Measurements from ENCODE around the gene SOX11. TPM values are rescaled to one million over a fixed set of nuclear protein-coding genes. Genes with fewer than 3 reads are reported as not detected.

SOX11 gene
- total RNA-seq, 1 donor from 2014 or later = 18.3 TPM

GRCh38 chr2:5713101-5713500 is 20.9 kb downstream of the SOX11 start:
- no peak overlapping the region for H3K4me3 ChIP-seq (ENCODE audit: low read length in 3 of 3)
- H3K27me3 ChIP-seq (ENCODE audit: control insufficient read depth in 3 of 3, insufficient read depth in 3 of 3, low read length in 3 of 3) = peaks cover 0 to 8% (median 3%) of the 10 kb centered on the region in 3 donors
- H3K36me3 ChIP-seq (ENCODE audit: control insufficient read depth in 3 of 3, insufficient read depth in 3 of 3, low read length in 3 of 3) = no peaks in the 10 kb centered on the region
- no peak overlapping the region for H3K27ac ChIP-seq (ENCODE audit: low read depth, low read length)
- no peak overlapping the region for H3K9ac ChIP-seq (ENCODE audit: low read depth in 1 of 3, low read length in 3 of 3)
- no peaks in the 10 kb centered on the region for H3K4me1 ChIP-seq (ENCODE audit: control insufficient read depth in 3 of 3, insufficient read depth in 3 of 3, low read length in 3 of 3)
- no peaks in the 10 kb centered on the region for H3K9me3 ChIP-seq (ENCODE audit: control insufficient read depth in 3 of 3, low read length in 3 of 3)

GRCh38 chr2:5719629-5720334 is 27.6 kb downstream of the SOX11 start:
- no peaks in the 10 kb centered on the region for H3K36me3 ChIP-seq (ENCODE audit: control insufficient read depth in 3 of 3, insufficient read depth in 3 of 3, low read length in 3 of 3)
- H3K27me3 ChIP-seq (ENCODE audit: control insufficient read depth in 3 of 3, insufficient read depth in 3 of 3, low read length in 3 of 3) = peaks cover 0 to 3% (median 2%) of the 10 kb centered on the region in 3 donors
- peaks cover 0 to 4% (median 0%) of the 10 kb centered on the region in 3 donors for H3K9me3 ChIP-seq (ENCODE audit: control insufficient read depth in 3 of 3, low read length in 3 of 3)
- no peaks in the 10 kb centered on the region for H3K4me1 ChIP-seq (ENCODE audit: control insufficient read depth in 3 of 3, insufficient read depth in 3 of 3, low read length in 3 of 3)
- H3K4me3 ChIP-seq (ENCODE audit: low read length in 3 of 3) = no peak overlapping the region
- H3K9ac ChIP-seq (ENCODE audit: low read depth in 1 of 3, low read length in 3 of 3) = no peak overlapping the region
- no peak overlapping the region for H3K27ac ChIP-seq (ENCODE audit: low read depth, low read length)

GRCh38 chr2:5720426-5720825 is 28.2 kb downstream of the SOX11 start:
- Histone ChIP-seq H3K9me3 (ENCODE audit: control insufficient read depth in 3 of 3, low read length in 3 of 3) (peaks cover 0 to 4% (median 0%) of the 10 kb centered on the region in 3 donors), H3K9ac (ENCODE audit: low read depth in 1 of 3, low read length in 3 of 3) (no peak overlapping the region), H3K4me3 (ENCODE audit: low read length in 3 of 3) (no peak overlapping the region), H3K4me1 (ENCODE audit: control insufficient read depth in 3 of 3, insufficient read depth in 3 of 3, low read length in 3 of 3) (no peaks in the 10 kb centered on the region), H3K27me3 (ENCODE audit: control insufficient read depth in 3 of 3, insufficient read depth in 3 of 3, low read length in 3 of 3) (peaks cover 0 to 3% (median 2%) of the 10 kb centered on the region in 3 donors), H3K27ac (ENCODE audit: low read depth, low read length) (no peak overlapping the region), H3K36me3 (ENCODE audit: control insufficient read depth in 3 of 3, insufficient read depth in 3 of 3, low read length in 3 of 3) (no peaks in the 10 kb centered on the region)

- no peak overlapping the region for H3K27ac ChIP-seq (ENCODE audit: low read depth, low read length)
Measured at GRCh38 chr2:5722236-5722635, 30.1 kb downstream of the SOX11 start.

GRCh38 chr2:5723791-5724735 is 31.9 kb downstream of the SOX11 start:
- Histone ChIP-seq H3K27ac (ENCODE audit: low read depth, low read length) (no peak overlapping the region), H3K9ac (ENCODE audit: low read depth in 1 of 3, low read length in 3 of 3) (no peak overlapping the region), H3K27me3 (ENCODE audit: control insufficient read depth in 3 of 3, insufficient read depth in 3 of 3, low read length in 3 of 3) (peaks cover 0 to 4% (median 0%) of the 10 kb centered on the region in 3 donors), H3K4me1 (ENCODE audit: control insufficient read depth in 3 of 3, insufficient read depth in 3 of 3, low read length in 3 of 3) (no peaks in the 10 kb centered on the region), H3K4me3 (ENCODE audit: low read length in 3 of 3) (no peak overlapping the region), H3K9me3 (ENCODE audit: control insufficient read depth in 3 of 3, low read length in 3 of 3) (no peaks in the 10 kb centered on the region), H3K36me3 (ENCODE audit: control insufficient read depth in 3 of 3, insufficient read depth in 3 of 3, low read length in 3 of 3) (no peaks in the 10 kb centered on the region)

More at GRCh38 chr2:5722236-5722635, 30.1 kb downstream of the SOX11 start:
- no peaks in the 10 kb centered on the region for H3K4me1 ChIP-seq (ENCODE audit: control insufficient read depth in 3 of 3, insufficient read depth in 3 of 3, low read length in 3 of 3)
- peaks cover 0 to 4% (median 2%) of the 10 kb centered on the region in 3 donors for H3K27me3 ChIP-seq (ENCODE audit: control insufficient read depth in 3 of 3, insufficient read depth in 3 of 3, low read length in 3 of 3)
- peaks cover 0 to 4% (median 0%) of the 10 kb centered on the region in 3 donors for H3K9me3 ChIP-seq (ENCODE audit: control insufficient read depth in 3 of 3, low read length in 3 of 3)
- H3K9ac ChIP-seq (ENCODE audit: low read depth in 1 of 3, low read length in 3 of 3) = no peak overlapping the region
- no peaks in the 10 kb centered on the region for H3K36me3 ChIP-seq (ENCODE audit: control insufficient read depth in 3 of 3, insufficient read depth in 3 of 3, low read length in 3 of 3)
- no peak overlapping the region for H3K4me3 ChIP-seq (ENCODE audit: low read length in 3 of 3)

GRCh38 chr2:5725072-5725471 is 32.9 kb downstream of the SOX11 start:
- H3K27ac ChIP-seq (ENCODE audit: low read depth, low read length) = no peak overlapping the region
- H3K4me3 ChIP-seq (ENCODE audit: low read length in 3 of 3) = no peak overlapping the region
- H3K4me1 ChIP-seq (ENCODE audit: control insufficient read depth in 3 of 3, insufficient read depth in 3 of 3, low read length in 3 of 3) = no peaks in the 10 kb centered on the region
- no peaks in the 10 kb centered on the region for H3K9me3 ChIP-seq (ENCODE audit: control insufficient read depth in 3 of 3, low read length in 3 of 3)
- no peaks in the 10 kb centered on the region for H3K36me3 ChIP-seq (ENCODE audit: control insufficient read depth in 3 of 3, insufficient read depth in 3 of 3, low read length in 3 of 3)
- H3K27me3 ChIP-seq (ENCODE audit: control insufficient read depth in 3 of 3, insufficient read depth in 3 of 3, low read length in 3 of 3) = peaks cover 0 to 4% (median 0%) of the 10 kb centered on the region in 3 donors
- no peak overlapping the region for H3K9ac ChIP-seq (ENCODE audit: low read depth in 1 of 3, low read length in 3 of 3)

- Histone ChIP-seq H3K4me1 (ENCODE audit: control insufficient read depth in 3 of 3, insufficient read depth in 3 of 3, low read length in 3 of 3) (no peaks in the 10 kb centered on the region), H3K27ac (ENCODE audit: low read depth, low read length) (no peak overlapping the region), H3K36me3 (ENCODE audit: control insufficient read depth in 3 of 3, insufficient read depth in 3 of 3, low read length in 3 of 3) (no peaks in the 10 kb centered on the region), H3K27me3 (ENCODE audit: control insufficient read depth in 3 of 3, insufficient read depth in 3 of 3, low read length in 3 of 3) (peaks cover 0 to 4% (median 0%) of the 10 kb centered on the region in 3 donors), H3K9ac (ENCODE audit: low read depth in 1 of 3, low read length in 3 of 3) (peak overlapping the region in 1 of 3 donors; percentile 57), H3K4me3 (ENCODE audit: low read length in 3 of 3) (peak overlapping the region in 2 of 3 donors; percentile 58 to 60), H3K9me3 (ENCODE audit: control insufficient read depth in 3 of 3, low read length in 3 of 3) (no peaks in the 10 kb centered on the region)
Measured at GRCh38 chr2:5725794-5726463, 33.7 kb downstream of the SOX11 start.

GRCh38 chr2:5727235-5727634 is 35.1 kb downstream of the SOX11 start:
- H3K27ac ChIP-seq (ENCODE audit: low read depth, low read length) = no peak overlapping the region
- H3K27me3 ChIP-seq (ENCODE audit: control insufficient read depth in 3 of 3, insufficient read depth in 3 of 3, low read length in 3 of 3) = peaks cover 0 to 4% (median 0%) of the 10 kb centered on the region in 3 donors
- no peak overlapping the region for H3K4me3 ChIP-seq (ENCODE audit: low read length in 3 of 3)
- no peaks in the 10 kb centered on the region for H3K4me1 ChIP-seq (ENCODE audit: control insufficient read depth in 3 of 3, insufficient read depth in 3 of 3, low read length in 3 of 3)
- no peaks in the 10 kb centered on the region for H3K36me3 ChIP-seq (ENCODE audit: control insufficient read depth in 3 of 3, insufficient read depth in 3 of 3, low read length in 3 of 3)
- no peak overlapping the region for H3K9ac ChIP-seq (ENCODE audit: low read depth in 1 of 3, low read length in 3 of 3)
- no peaks in the 10 kb centered on the region for H3K9me3 ChIP-seq (ENCODE audit: control insufficient read depth in 3 of 3, low read length in 3 of 3)

GRCh38 chr2:5729416-5729815 is 37.2 kb downstream of the SOX11 start:
- H3K9ac ChIP-seq (ENCODE audit: low read depth in 1 of 3, low read length in 3 of 3) = no peak overlapping the region
- no peaks in the 10 kb centered on the region for H3K36me3 ChIP-seq (ENCODE audit: control insufficient read depth in 3 of 3, insufficient read depth in 3 of 3, low read length in 3 of 3)
- no peak overlapping the region for H3K27ac ChIP-seq (ENCODE audit: low read depth, low read length)
- no peaks in the 10 kb centered on the region for H3K9me3 ChIP-seq (ENCODE audit: control insufficient read depth in 3 of 3, low read length in 3 of 3)
- peaks cover 0 to 4% (median 2%) of the 10 kb centered on the region in 3 donors for H3K27me3 ChIP-seq (ENCODE audit: control insufficient read depth in 3 of 3, insufficient read depth in 3 of 3, low read length in 3 of 3)
- no peak overlapping the region for H3K4me3 ChIP-seq (ENCODE audit: low read length in 3 of 3)
- no peaks in the 10 kb centered on the region for H3K4me1 ChIP-seq (ENCODE audit: control insufficient read depth in 3 of 3, insufficient read depth in 3 of 3, low read length in 3 of 3)

Measured in skeletal muscle tissue (tissue), 4 donors.